Coronary artery (tissue), 2 donors: Measurements from ENCODE around the gene RNF227.

Experiments
- DNase-seq: peaks from one replicate; pipeline ENCODE4 v3.0.0-alpha.2; 2017; ENCODE audit warnings: low spot score
- H3K27ac ChIP-seq, 2 donors: fragments of 200-600 bp; sonication (generic); one replicate each; pipeline ENCODE4 v1.5.1; 2016 to 2019
- H3K4me3 ChIP-seq: fragments of 200-600 bp; sonication (generic); 2 replicates; pipeline ENCODE4 v1.5.1; 2016; ENCODE audit warnings: mild to moderate bottlenecking, moderate library complexity
- TF ChIP-seq, protein P1 (sequence below): fragments of 200-600 bp; sonication (generic); IDR thresholded peaks from one replicate; pipeline ENCODE4 v1.5.1; 2019; ENCODE audit warnings: antibody characterized with exemption

Gene RNF227

DNA sequence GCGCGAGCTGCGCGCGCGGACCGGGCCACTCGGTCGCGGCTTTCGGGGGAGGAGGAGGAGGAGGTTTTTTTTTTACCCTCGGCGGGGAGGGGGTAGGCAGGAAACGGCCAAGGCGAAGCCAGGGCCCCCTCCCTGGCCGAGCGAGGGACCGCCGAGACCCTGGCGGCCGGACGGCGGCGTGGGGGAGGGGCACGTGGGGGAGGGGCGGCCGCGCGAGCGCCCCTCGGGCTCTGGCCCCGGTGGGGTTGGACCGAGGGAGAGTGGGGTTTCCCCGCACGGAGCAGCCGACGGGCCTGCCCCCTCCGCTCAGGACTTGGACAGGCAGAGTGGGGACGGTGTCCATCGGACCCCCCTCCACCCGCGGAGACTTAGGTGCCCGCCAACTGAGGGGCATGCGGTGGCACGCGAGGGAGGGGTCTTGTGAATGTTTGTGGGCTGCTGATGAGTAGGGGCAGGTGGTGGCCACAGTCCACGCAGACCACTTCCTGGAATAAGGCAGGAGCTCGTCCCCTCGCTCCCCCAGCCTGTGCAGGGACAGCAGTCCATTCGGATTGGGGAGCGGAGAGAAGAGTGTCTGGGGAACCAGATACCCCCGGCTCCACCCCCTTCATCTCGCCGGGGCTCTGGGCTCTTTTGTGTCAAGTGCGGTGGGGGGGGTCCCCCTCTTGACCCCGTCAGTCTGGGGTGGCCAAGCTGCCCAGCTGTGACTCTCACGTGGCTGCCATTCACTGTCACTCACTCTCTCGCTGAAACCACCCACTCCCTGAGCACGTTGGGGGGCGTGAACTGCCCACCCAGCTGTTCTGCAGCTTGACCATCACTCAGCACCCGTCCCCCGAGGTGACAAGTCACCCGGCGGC, 30.5 kb downstream of the RNF227 start:
- TF ChIP-seq, protein P1, sequence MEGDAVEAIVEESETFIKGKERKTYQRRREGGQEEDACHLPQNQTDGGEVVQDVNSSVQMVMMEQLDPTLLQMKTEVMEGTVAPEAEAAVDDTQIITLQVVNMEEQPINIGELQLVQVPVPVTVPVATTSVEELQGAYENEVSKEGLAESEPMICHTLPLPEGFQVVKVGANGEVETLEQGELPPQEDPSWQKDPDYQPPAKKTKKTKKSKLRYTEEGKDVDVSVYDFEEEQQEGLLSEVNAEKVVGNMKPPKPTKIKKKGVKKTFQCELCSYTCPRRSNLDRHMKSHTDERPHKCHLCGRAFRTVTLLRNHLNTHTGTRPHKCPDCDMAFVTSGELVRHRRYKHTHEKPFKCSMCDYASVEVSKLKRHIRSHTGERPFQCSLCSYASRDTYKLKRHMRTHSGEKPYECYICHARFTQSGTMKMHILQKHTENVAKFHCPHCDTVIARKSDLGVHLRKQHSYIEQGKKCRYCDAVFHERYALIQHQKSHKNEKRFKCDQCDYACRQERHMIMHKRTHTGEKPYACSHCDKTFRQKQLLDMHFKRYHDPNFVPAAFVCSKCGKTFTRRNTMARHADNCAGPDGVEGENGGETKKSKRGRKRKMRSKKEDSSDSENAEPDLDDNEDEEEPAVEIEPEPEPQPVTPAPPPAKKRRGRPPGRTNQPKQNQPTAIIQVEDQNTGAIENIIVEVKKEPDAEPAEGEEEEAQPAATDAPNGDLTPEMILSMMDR, result no peak
- peak; percentile 77 for DNase-seq
- Histone ChIP-seq H3K27ac (peak overlapping the region; percentile 78 to 86), H3K4me3 (peak overlapping the region; percentile 88)

DNA sequence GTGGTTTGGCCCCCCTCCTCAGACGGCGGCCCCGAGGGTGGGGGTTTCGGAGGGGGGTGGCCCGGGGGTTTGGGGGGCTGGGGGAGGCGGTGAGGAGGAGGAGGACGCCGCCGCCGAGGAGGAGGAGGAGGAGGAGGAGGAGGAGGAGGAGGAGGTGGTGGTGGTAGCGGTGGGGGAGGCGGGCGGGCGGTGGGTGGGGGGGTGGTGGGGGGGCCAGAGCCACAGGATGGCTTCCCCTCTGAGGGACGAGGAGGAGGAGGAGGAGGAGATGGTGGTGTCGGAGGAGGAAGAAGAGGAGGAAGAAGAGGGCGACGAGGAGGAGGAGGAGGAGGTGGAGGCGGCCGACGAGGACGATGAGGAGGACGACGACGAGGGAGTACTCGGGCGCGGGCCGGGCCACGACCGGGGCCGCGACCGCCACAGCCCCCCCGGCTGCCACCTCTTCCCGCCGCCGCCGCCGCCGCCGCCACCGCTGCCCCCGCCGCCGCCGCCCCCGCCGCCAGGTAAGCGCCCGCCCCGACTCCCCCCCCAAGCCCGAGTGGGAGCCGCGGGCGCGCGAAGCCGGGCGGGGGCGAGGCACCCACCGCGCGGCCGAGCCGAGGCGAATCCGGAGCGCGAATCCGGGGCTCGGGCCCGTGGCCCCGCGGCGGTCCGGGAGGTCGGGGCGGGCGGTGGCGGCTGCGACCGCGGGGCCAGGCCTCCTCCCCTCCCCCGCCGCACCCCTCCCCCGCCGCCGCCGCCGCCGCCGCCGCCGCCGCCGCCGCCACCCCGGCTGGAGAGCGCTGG, 31.3 kb downstream of the RNF227 start:
- peak overlapping the region; percentile 88 for H3K4me3 ChIP-seq
- TF ChIP-seq, protein P1, result no peak
- peak overlapping the region; percentile 78 to 86 for H3K27ac ChIP-seq
- DNase-seq, result peak; percentile 66

DNA sequence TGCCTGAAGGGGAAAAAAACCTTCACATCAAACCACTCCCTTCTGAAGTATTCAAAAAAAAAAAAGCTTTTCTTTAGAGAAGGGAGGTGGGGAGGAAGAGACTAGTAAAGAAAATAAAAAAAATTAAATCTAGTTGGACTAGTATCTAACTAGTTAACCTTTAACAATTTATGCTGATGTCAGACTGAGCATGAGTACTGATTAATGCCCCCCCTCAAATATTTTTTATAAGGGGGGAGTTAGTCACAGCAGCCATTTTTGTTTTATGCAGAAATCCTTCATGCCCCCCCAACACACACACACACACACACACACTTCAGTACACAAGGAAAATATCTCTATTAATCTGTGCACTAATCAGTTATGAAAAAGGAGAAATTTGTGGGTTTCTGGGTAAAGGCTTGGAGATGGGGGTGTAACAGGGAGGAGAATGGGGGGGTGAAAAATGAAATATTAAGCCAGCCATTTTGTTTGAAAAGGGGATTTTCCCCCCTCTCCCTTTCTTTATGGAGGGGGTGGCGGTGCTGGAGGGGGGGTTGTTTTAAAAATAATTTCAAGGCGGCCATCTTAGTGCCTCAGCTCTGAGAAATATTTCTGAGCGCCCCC, 32.2 kb downstream of the RNF227 start:
- H3K27ac ChIP-seq, result peak overlapping the region; percentile 27 to 86
- peak; percentile 49 for DNase-seq
- H3K4me3 ChIP-seq, result peak overlapping the region; percentile 88
- TF ChIP-seq, protein P1, result no peak

DNA sequence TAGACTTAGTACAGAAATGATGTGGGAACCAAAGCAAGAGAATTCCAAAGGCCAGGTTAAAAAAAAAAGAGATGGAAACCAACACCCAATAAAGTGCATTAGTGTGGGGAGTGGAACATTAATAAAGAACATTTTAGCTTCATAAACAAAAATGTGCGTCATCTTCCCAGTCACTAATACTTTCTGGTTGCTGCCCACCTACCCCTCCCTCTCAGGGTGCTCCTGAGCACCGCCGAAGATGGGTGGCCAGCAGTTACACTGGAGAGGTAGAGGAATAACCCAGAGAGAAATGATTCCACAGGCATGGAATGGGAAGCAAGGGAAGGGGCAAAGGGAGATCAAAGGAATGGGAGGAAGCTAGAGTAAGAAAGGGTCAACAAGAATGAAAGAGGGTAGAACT, 33.5 kb downstream of the RNF227 start:
- TF ChIP-seq, protein P1, result no peak

DNA sequence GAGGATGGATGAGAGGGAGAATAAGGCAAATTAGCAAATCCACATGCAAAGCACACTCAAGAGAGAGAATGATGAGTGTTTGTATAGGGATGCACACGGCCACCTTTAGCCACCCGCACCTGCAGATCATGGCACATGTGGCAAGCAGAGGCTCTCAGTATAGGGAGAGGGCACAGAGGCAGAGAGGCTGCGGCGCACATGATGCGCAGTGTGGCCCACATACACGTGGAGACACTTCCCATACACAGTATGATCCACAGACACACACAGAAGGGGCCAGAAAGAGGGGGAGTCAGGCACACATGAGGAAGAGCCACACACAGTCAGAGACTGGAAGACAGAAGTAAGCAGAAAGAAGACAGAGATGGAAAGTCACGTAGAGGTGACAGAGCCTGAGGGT, 34.0 kb downstream of the RNF227 start:
- DNase-seq, result peak; percentile 46
- peak overlapping the region in 1 of 2 donors; percentile 6 for H3K27ac ChIP-seq
- H3K4me3 ChIP-seq, result no peak overlapping the region
- TF ChIP-seq, protein P1, result no peak

More for the DNA sequence above, 33.5 kb downstream of the RNF227 start:
- peak; percentile 28 for DNase-seq
- Histone ChIP-seq H3K4me3 (no peak overlapping the region), H3K27ac (peak overlapping the region in 1 of 2 donors; percentile 21)

DNA sequence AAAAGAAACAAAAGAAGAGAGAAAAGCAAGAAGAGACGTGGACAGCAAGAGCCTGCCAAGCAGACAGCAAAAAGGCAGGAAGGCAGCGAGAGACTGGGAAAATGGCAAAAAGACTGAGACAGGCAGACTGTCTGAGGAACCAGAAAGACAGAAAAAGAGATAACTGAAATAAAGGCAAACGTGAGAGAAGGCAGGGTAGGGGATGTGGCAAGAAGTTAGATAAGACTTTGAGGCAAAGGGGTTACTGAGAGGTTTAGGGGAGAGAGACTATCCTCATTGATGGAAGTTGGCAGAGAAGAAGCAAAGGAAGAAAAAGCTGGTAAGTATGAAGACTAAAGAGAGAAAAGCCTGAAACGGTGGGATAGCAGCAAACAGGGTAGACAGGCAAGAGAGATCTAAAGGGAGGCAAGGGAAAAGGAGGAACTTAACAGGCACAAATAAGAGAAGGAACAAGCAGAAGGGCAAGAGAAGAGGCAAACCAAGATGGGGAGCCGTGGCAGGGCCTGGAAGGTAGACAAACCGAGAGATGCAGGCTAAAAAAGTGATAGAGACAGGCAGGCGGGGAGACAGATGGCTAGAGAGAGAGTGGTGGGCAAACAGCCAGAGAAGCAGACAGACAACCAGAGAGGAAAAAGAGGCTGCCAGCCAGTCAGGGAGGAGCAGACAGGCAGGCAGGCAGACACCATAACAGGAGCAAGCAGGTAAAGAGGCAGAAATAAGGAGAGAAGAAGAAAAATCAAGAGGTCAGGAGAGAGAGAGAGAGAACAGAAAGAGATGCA, 34.6 kb downstream of the RNF227 start:
- Histone ChIP-seq H3K4me3 (no peak overlapping the region), H3K27ac (no peak overlapping the region)
- TF ChIP-seq, protein P1, result no peak
- peak; percentile 50 for DNase-seq
